Common myeloid progenitor, CD34-positive (primary cell): ENCODE results near the gene ZNF212.

Experiments used
- CTCF ChIA-PET: fragments of 350-600 bp; sonication (Branson Sonifier 250); formaldehyde crosslinking; loops from one replicate; lab custom pipeline; 2021; ENCODE audit warnings: antibody characterized with exemption; lab: Charles Lee
- POLR2A ChIA-PET: fragments of 350-600 bp; sonication (Branson Sonifier 250); formaldehyde crosslinking; loops from one replicate; lab custom pipeline; 2021; ENCODE audit warnings: antibody characterized with exemption; lab: Charles Lee
- DNase-seq, 3 donors: peaks; one replicate each; pipeline versions ENCODE4 v3.0.0 to v3.0.0-alpha.2; 2013
- H3K27ac ChIP-seq, 2 experiments: 1 replicate in 1 of 2; 2 replicates in 1 of 2; pipeline ENCODE4 v1.7.0; 2013; ENCODE audit warnings: inconsistent platforms in 2 of 2, low read length in 2 of 2, mild to moderate bottlenecking in 2 of 2, low read depth in 1 of 2, moderate library complexity in 1 of 2; ENCODE audit not compliant: severe bottlenecking in 2 of 2, insufficient read depth in 1 of 2, poor library complexity in 1 of 2
- H3K27me3 ChIP-seq, 5 experiments: replicated peaks in 2 of 5; 1 replicate in 3 of 5; 2 replicates in 2 of 5; pipeline versions ENCODE4 v1.6.1 to v1.7.0; 2013; ENCODE audit warnings: low read length in 4 of 5, mild to moderate bottlenecking in 2 of 5, moderate library complexity in 2 of 5, inconsistent platforms in 1 of 5; ENCODE audit not compliant: insufficient read depth in 5 of 5, control insufficient read depth in 4 of 5
- H3K36me3 ChIP-seq, 4 experiments: 1 replicate in 2 of 4; 2 replicates in 2 of 4; pipeline versions ENCODE4 v1.6.1 to v1.7.0; 2013; ENCODE audit warnings: low read length in 3 of 4, control low read depth in 1 of 4, mild to moderate bottlenecking in 1 of 4; ENCODE audit not compliant: control insufficient read depth in 4 of 4, insufficient read depth in 4 of 4
- H3K4me1 ChIP-seq, 4 experiments: 1 replicate in 3 of 4; 2 replicates in 1 of 4; pipeline versions ENCODE4 v1.6.1 to v1.7.1; 2013; ENCODE audit warnings: low read length in 3 of 4, mild to moderate bottlenecking in 3 of 4, control low read depth in 1 of 4, inconsistent platforms in 1 of 4, moderate library complexity in 1 of 4; ENCODE audit not compliant: control insufficient read depth in 4 of 4, insufficient read depth in 4 of 4; ENCODE audit errors: control extremely low read depth in 1 of 4
- H3K4me3 ChIP-seq, 7 experiments: 1 replicate in 4 of 7; 2 replicates in 3 of 7; pipeline versions ENCODE4 v1.5.1 to v1.7.0; 2013; ENCODE audit warnings: mild to moderate bottlenecking in 7 of 7, low read length in 6 of 7, moderate library complexity in 6 of 7, inconsistent platforms in 2 of 7, low read depth in 2 of 7, control low read depth in 1 of 7; ENCODE audit not compliant: insufficient read depth in 4 of 7, control insufficient read depth in 1 of 7; ENCODE audit errors: extremely low read depth in 1 of 7
- H3K9me3 ChIP-seq, 5 experiments: 1 replicate in 4 of 5; 2 replicates in 1 of 5; pipeline versions ENCODE4 v1.6.1 to v1.7.1; 2013; ENCODE audit warnings: low read length in 4 of 5, mild to moderate bottlenecking in 2 of 5, inconsistent platforms in 1 of 5, low read depth in 1 of 5, moderate library complexity in 1 of 5; ENCODE audit not compliant: control insufficient read depth in 4 of 5, insufficient read depth in 2 of 5; ENCODE audit errors: control extremely low read depth in 1 of 5
- WGBS: methylation state at CpG from one replicate; pipeline ENCODE4 v1.1.5; 2013; ENCODE audit not compliant: insufficient coverage; 5-methylcytosine and 5-hydroxymethylcytosine counted together

Gene ZNF212

DNA sequence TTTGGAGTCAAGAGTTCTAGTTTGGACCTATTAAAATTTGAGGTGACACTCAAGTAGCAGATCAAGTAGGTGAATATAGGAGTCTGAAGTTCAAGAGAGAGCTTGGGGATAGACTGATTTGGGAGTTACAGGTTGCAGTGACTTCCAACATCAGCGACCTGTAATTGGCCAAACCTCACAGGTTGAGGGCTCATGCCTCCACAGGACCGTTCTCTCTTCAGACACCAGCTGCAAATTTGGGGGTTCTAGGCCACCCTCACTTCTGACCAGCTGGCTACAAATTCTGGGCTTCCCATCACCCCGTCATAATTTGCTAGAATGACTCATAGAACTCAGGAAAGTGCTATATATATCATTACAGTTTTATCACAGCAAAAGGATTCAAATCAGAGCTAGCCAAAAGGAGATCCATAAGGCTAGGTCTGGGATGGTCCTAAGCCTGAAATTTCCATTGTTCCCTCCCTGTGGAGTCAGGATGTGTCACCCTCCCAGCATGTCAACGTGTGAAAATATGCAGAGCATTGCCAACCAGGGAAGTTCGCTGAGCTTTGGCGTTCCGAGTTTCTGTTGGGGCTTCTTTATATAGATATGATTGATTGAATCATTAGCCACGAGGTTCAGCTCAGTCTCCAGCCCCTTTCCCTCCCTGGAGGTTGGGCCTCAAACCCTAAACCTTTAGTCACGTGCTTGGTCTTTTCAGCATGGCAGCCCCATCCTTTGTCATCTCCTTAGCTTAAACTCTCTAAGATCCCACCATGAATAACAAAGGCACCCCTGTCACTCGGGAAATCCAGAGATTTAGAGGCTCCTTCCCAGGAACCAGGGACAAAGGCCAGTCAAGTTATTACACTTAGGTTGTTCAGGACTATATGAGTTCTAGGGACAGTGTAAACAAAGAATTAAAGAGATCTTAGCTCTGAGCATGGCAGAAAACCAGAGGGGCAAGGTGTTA, 20.7 kb upstream of the ZNF212 start:
- WGBS = 100% methylated on average over 6 of the region's 10 CpGs
- no peaks in the 10 kb centered on the region for H3K4me1 ChIP-seq
- no peaks in the 10 kb centered on the region for H3K9me3 ChIP-seq
- no peak overlapping the region for H3K4me3 ChIP-seq
- CTCF ChIA-PET = interaction anchor here (0.6 to 1.4 kb wide), 3 partner anchors 8 to 14 kb away, joined by 3 read pairs; no protein-coding TSS in a partner anchor
- POLR2A ChIA-PET = no interaction called here
- H3K27me3 ChIP-seq = no peaks in the 10 kb centered on the region
- no peak overlapping the region for H3K27ac ChIP-seq
- no peak for DNase-seq
- H3K36me3 ChIP-seq = peaks cover 19 to 82% (median 56%) of the 10 kb centered on the region in 4 experiments

DNA sequence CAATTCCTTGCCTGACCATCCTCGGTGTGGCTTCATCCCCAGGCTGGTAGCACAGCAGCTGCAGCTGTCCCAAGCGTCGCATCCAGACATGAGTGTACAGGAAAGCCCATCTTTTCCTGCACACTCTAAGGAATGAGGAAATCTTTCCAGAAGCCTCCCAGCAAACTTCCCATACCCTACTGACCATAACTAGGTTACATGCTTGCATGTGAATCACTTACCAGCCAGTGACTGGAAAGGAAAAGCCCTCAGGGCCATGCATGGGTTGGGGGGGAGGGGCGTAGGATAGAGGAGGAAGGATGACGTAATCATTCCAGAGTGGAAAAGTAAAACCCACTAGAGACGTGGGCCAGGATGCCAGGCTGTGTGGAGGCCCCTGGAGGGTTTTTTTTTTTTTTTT, 18.9 kb upstream of the ZNF212 start:
- H3K9me3 ChIP-seq = peaks cover 0 to 6% (median 0%) of the 10 kb centered on the region in 5 experiments
- no peaks in the 10 kb centered on the region for H3K27me3 ChIP-seq
- ChIA-PET CTCF (no interaction called here), POLR2A (no interaction called here)
- peaks cover 14 to 82% (median 57%) of the 10 kb centered on the region in 4 experiments for H3K36me3 ChIP-seq
- no peak for DNase-seq
- WGBS = 81% methylated on average over 5 of the region's 6 CpGs
- no peak overlapping the region for H3K4me3 ChIP-seq
- no peaks in the 10 kb centered on the region for H3K4me1 ChIP-seq
- no peak overlapping the region for H3K27ac ChIP-seq

DNA sequence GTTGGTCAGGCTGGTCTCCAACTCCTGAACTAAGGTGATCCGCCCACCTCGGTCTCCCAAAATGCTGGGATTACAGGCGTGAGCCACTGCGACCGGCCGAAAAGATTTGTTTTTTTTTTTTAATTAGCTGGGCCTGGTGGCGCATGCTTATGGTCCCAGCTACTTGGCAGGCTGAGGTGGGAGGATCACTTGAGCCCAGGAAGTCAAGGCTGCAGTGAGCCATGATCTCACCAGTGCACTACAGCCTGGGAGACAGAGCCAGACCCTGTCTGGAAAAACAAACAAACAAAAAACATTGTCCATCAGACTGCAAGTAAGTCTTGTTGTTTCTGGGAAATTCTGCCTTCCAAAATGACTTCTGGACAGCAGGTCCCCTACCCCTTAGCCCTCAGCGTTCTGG, 16.3 kb upstream of the ZNF212 start:
- no peak for DNase-seq
- Histone ChIP-seq H3K9me3 (peaks cover 0 to 6% (median 0%) of the 10 kb centered on the region in 5 experiments), H3K36me3 (peaks cover 13 to 70% (median 46%) of the 10 kb centered on the region in 4 experiments), H3K4me3 (no peak overlapping the region), H3K27ac (no peak overlapping the region), H3K4me1 (no peaks in the 10 kb centered on the region), H3K27me3 (no peaks in the 10 kb centered on the region)
- ChIA-PET CTCF (interaction anchor here (0.6 kb wide), 1 partner anchor 357 kb away, joined by 3 read pairs; no protein-coding TSS in a partner anchor), POLR2A (no interaction called here)
- 98% methylated on average over 8 of the region's 8 CpGs for WGBS

DNA sequence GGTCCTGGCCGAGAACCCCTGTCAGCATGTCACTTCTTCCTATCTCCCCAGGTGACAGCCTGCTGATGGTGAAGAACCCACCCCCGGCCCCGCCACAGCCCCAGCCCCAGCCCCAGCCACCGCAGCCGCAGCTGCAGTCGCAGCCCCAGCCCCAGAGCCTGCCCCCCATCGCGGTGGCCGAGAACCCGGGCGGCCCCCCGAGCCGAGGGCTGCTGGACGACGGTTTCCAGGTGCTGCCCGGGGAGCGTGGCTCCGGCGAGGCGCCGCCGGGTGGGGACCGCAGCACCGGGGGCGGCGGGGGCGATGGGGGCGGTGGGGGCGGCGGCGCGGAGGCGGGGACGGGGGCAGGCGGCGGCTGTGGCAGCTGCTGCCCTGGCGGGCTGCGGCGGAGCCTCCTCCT, 15.7 kb upstream of the ZNF212 start:
- ChIA-PET POLR2A (no interaction called here), CTCF (interaction anchor here (0.7 kb wide), 1 partner anchor 14 kb away, joined by 3 read pairs; no protein-coding TSS in a partner anchor)
- Histone ChIP-seq H3K9me3 (peaks cover 0 to 6% (median 0%) of the 10 kb centered on the region in 5 experiments), H3K4me1 (no peaks in the 10 kb centered on the region), H3K27me3 (no peaks in the 10 kb centered on the region), H3K4me3 (no peak overlapping the region), H3K27ac (no peak overlapping the region), H3K36me3 (peaks cover 13 to 64% (median 43%) of the 10 kb centered on the region in 4 experiments)
- WGBS = no CpG with 5 or more reads among the region's 39 CpGs
- DNase-seq = no peak

DNA sequence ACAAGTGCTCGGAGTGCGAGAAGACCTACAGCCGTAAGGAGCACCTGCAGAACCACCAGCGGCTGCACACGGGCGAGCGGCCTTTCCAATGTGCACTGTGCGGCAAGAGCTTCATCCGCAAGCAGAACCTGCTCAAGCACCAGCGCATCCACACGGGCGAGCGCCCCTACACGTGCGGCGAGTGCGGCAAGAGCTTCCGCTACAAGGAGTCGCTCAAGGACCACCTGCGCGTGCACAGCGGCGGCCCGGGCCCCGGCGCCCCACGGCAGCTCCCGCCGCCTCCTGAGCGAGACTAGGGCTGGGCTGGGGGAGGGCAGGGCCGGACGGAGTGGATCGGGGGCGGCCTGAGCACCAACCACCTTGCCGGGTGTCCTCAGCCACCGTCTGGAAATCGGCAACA, 15.1 kb upstream of the ZNF212 start:
- Histone ChIP-seq H3K4me3 (no peak overlapping the region), H3K9me3 (peaks cover 0 to 6% (median 0%) of the 10 kb centered on the region in 5 experiments), H3K36me3 (peaks cover 13 to 58% (median 40%) of the 10 kb centered on the region in 4 experiments), H3K4me1 (no peaks in the 10 kb centered on the region), H3K27ac (no peak overlapping the region), H3K27me3 (no peaks in the 10 kb centered on the region)
- WGBS = over 99% methylated on average over 20 of the region's 37 CpGs
- no peak for DNase-seq
- ChIA-PET POLR2A (no interaction called here), CTCF (interaction anchor here (0.7 kb wide), 1 partner anchor 14 kb away, joined by 3 read pairs; no protein-coding TSS in a partner anchor)

DNA sequence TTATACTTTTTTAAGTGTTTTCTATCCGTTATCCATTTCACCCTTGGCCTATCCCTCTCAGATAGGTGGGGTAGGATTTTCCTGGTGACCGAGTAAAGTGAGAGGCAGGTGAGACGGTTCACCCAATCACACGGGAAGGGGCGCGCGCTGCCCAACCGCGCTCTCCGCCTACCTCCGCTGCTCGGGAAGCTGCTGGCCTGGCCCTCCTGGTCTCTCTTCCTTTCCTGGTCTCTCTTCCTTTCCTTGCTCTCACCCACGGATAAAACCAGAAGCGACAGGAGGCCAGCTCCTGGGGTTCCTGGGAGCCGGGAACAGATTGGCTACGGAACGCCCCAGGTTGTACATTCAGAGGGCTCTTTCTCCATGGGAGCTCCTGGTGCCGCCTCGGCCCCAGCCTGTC, 14.3 kb upstream of the ZNF212 start:
- no peak overlapping the region for H3K27ac ChIP-seq
- peaks cover 0 to 6% (median 0%) of the 10 kb centered on the region in 5 experiments for H3K9me3 ChIP-seq
- POLR2A ChIA-PET = no interaction called here
- H3K36me3 ChIP-seq = peaks cover 13 to 53% (median 36%) of the 10 kb centered on the region in 4 experiments
- no peaks in the 10 kb centered on the region for H3K4me1 ChIP-seq
- no peaks in the 10 kb centered on the region for H3K27me3 ChIP-seq
- no peak overlapping the region for H3K4me3 ChIP-seq
- WGBS = 95% methylated on average over 10 of the region's 19 CpGs
- DNase-seq = no peak
- CTCF ChIA-PET = no interaction called here

DNA sequence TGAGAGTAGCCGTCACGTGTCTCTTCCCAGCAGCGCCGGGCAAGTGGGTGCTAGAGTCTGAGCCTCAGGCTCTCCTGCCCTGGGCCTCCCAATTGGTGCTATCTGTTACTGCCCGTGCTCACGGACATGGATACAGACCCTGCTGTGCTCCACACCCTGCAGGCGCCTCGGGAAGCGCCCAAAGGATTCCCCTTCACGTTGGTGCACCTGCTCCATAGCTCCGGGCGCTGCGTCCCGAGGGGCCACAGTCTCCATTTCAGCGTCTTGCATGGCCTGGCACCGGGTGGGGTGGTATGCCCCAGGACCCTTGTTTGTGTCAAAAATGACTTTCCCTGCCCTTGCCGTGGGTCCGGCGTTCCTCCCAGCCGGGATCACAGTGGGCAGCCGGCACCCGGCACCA, 13.8 kb upstream of the ZNF212 start:
- H3K27me3 ChIP-seq = no peaks in the 10 kb centered on the region
- 98% methylated on average over 22 of the region's 22 CpGs for WGBS
- H3K9me3 ChIP-seq = peaks cover 0 to 6% (median 0%) of the 10 kb centered on the region in 5 experiments
- peaks cover 11 to 49% (median 33%) of the 10 kb centered on the region in 4 experiments for H3K36me3 ChIP-seq
- ChIA-PET CTCF (no interaction called here), POLR2A (no interaction called here)
- H3K4me1 ChIP-seq = no peaks in the 10 kb centered on the region
- DNase-seq = no peak
- H3K27ac ChIP-seq = no peak overlapping the region
- H3K4me3 ChIP-seq = no peak overlapping the region
